DMS153 (cell line): ENCODE results near the gene DHX15.

Experiments
- DNase-seq: peaks from one replicate; lab custom pipeline; 2025; lab: John Stamatoyannopoulos, UW

Gene DHX15

DNA sequence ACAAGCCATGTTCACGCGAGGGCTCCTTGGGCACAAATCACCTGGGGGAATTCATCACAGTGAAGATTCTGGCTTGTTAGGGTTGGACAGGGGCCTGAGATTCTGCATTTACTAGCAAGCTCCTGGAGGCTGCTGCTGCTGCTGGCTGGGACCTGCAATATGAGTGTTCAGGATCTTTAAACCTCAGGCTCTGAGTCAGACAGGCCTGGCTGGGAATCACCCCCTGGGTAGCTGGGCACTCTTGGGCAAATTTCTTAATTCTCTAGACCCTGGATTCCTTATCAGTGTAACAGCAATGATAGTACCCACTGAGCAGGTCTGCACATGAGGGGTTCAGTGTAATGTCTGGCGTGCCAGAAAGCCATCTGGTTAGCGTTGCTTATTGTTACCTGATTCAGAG, 101.5 kb downstream of the DHX15 start:
- DNase-seq, result no peak

DNA sequence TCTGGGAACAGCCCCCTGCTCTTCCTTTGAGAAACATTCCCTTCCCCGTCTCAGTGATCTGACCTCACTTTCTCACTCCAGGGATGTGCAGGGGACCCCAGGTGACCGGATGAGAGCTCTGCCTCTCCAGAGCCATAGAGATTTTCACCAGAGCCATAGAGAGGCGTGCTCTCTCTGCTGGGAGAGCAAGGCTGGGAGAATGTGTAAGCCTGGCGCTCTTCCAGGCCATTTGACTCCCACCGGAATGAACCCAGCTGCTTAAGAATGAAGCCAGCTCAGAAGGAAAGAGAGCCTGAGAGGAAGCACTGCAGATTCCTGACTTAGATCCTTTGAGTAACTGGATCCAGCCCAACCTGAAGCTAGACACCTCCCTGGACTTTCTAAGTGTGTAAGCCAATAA, 106.4 kb downstream of the DHX15 start:
- no peak for DNase-seq
